HG03108 (cell line): Measurements from ENCODE around the gene TCHP.
"Not testable (repeated sequence)": the region's sequence is repeated elsewhere in the genome, so short reads cannot be mapped to it uniquely, and the experiment has no call there.

Experiments used
- ATAC-seq: cut with Tn5 transposase; IDR thresholded peaks from one replicate; pipeline ENCODE4 v1.9.1; 2021; ENCODE audit warnings: moderate library complexity; ENCODE audit not compliant: unreplicated experiment

The TCHP gene

DNA sequence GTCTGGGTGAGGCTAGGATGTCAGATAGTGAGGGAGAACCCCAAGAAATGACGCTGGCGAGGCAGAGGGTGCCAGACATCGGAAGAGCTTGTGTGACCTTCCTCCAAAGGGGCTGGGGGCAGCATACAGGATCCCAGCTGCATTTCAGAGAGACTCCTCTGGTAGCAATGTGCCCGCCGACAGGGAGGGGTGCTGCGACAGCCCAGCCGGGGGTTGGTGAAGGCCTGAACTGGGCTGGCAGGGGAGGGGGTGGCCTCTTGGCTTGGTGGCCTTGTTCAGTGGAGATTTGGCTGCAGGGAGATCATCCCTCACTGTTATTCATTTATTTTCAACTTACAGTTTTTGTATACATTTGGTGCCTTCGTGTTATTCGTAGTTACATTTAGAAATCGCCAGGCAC is 5.2 kb downstream of the TCHP start:
- no peak for ATAC-seq

GRCh38 chr12:109910254-109910968 is 10.3 kb downstream of the TCHP start:
- no peak for ATAC-seq

DNA sequence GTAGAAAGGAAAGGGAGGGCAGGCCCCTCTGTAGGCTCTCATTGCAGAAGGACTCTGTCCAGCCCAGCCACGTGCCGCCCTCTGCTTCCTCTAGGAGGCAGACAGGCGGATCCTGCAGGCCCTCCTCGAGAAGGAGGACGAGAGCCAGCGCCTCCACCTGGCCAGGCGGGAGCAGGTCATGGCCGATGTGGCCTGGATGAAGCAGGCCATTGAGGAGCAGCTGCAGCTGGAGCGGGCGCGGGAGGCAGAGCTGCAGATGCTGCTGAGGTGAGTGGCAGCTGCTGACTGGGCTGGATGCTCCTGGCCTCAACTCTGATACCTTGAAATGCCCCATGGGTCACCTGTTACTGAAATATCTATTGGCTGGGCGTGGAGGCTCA is 10.9 kb downstream of the TCHP start:
- no peak for ATAC-seq

- ATAC-seq: no peak
Measured at GRCh38 chr12:109912855-109913321, 12.8 kb downstream of the TCHP start.

DNA sequence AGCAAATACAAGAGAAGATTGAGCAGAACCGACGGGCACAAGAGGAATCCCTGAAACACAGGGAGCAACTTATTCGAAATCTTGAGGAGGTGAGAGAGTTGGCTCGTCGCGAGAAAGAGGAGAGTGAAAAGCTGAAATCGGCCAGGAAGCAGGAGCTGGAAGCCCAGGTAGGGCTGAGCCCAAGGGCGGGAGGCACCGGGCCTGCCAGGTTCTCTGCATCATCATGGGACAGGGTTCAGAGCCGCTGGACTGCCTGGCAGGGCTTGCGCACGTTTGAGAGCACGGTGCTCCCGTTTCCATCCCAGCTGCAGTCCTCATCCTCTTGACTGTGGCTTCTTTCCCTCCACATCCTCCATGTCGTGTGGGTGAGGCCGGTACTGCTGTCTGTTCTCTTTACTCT is 14.4 kb downstream of the TCHP start:
- ATAC-seq: no peak

- no peak for ATAC-seq
Measured at GRCh38 chr12:109915171-109916040, 15.3 kb downstream of the TCHP start.

DNA sequence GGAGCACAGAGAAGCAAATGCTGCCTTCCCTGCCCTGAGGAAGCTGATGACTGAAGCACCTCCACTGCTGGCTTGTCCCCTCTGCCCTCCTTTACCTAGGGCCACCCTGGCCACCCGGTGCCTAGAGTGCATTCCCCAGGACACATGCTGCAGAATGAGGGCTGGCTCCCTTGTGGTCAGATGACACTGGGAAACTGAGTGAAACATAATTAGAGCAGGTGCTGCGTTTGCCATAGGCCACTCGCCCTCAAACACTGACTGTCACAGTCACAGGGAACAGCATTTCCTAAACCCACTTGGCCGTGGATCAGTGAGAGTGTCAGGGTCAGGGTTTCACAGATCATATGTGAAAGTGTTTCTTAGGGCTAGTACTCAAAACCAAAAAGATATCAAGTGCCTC is 16.0 kb downstream of the TCHP start:
- ATAC-seq: no peak

- ATAC-seq: no peak
Measured at GRCh38 chr12:109919456-109919855, 19.4 kb downstream of the TCHP start.

GRCh38 chr12:109920261-109920780 is 20.2 kb downstream of the TCHP start:
- no peak for ATAC-seq

DNA sequence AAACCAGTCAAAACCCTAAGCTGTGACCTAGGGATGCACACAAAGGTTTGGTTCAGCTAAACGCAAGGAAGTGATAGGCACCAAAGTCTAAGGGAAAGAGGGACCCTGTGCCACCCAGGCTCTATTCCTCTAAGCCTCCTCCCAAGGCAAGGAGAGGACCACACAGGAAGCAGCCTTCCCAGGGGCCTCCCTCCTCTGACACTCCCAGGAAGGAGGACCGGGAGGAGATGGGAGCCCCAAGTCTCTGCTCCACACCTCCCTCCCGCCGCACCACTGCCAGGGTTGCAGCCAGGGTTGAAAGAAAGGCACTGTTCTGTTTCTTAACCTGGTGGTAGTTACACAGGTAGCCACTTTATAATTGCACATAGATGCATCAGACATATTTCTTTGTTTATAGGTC is 21.9 kb downstream of the TCHP start:
- ATAC-seq: no peak

DNA sequence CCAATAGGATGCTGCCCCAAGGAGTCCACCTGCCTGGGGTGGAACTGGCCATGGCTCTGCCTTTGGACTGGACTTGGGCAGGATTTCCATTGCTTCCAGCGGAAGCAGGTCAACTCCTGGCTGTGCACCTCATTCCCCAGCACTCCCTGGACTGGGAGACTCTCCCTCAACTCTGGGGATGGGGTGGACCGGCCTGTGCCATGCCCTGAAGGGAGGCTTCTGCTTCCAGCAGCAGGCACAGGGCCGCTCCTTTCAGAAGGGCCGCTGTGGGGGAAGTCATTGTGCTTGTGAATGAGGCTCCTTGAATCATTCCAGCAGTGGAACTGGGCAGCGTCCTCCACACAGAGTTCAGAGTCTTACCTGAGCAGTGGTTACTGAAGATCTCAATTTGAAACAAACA is 23.0 kb downstream of the TCHP start:
- ATAC-seq: no peak

- no peak for ATAC-seq
Measured at GRCh38 chr12:109923481-109924245, 23.6 kb downstream of the TCHP start.

DNA sequence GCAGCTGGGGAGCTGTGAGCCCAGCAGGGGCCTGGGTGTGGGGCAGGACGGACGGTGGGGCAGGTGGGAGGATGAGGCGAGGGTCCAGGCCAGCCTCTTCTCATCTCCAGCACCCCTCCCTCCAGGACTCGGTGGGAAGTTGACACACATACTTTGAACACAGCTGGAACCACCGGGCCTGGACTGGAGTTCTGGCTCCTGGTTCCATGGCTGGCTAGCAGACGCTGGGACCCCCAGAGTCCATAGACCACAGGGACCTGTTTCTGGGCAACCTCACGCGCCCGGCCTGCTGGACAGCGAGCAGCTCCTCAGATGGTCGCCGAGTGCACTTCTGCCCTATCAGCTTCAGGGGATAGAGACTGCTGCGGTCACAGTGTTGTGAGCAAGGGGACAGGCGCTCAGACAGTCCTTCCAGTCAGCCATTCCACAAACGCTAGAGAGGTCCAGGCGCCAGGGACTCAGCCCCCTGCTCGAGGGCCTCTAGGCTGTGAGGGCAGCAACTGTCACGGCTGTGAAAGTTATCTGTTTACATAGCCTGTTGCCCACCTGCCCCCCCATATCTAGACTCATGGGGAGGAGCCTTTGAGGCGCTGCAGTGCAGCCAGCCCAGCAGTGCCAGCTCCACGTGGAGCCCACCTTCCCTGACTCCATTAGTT is 25.2 kb downstream of the TCHP start:
- no peak for ATAC-seq

DNA sequence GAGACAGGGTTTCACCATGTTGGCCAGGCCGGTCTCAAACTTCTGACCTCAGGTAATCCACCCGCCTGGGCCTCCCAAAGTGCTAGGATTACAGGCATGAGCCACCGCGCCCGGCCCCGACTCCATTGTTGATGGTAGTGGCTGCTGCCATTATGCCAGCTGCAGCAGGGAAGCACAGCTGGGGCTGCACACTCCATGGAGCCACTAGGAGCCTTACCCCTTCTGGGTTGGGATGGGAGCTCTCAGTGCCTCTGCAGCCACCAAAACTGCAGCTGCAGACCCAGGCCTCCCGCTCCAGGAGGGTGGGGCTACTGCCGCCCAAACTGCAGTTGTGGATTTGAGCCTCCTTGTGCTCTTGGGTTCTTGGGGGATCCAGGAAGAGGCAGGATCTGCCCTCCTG is 25.9 kb downstream of the TCHP start:
- no peak for ATAC-seq

GRCh38 chr12:109926488-109927210 is 26.6 kb downstream of the TCHP start:
- no peak for ATAC-seq

GRCh38 chr12:109927622-109928021 is 27.5 kb downstream of the TCHP start:
- no peak for ATAC-seq

- ATAC-seq: no peak
Measured at GRCh38 chr12:109928058-109928656, 28.1 kb downstream of the TCHP start.

DNA sequence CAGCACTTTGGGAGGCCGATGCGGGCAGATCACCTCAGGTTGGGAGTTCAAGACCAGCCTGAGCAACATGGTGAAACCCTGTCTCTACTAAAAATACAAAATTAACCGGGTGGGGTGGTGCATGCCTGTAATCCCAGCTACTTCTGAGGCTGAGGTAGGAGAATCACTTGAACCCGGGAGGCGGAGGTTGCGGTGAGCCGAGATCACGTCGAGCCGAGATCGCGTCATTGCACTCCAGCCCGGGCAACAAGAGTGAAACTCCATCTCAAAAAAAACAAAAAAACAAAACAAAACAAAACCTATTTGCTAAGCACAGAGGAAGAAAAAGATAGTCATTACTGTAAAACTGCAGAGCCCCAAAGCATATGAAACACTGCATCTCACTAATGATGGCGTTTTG is 29.3 kb downstream of the TCHP start:
- not testable (repeated sequence) for ATAC-seq

GRCh38 chr12:109930028-109930800 is 30.1 kb downstream of the TCHP start:
- ATAC-seq: no peak
